Neural progenitor cell (in vitro differentiated cells): ENCODE data around the gene CUEDC1.

Experiments
- EZH2 ChIP-seq: fragments of 200-600 bp; sonication (generic); IDR thresholded peaks from 2 replicates; pipeline ENCODE4 v1.6.1; 2017; ENCODE audit warnings: antibody characterized with exemption, mild to moderate bottlenecking, moderate library complexity
- EZH2phosphoT487 ChIP-seq: fragments of 200-600 bp; sonication (generic); IDR thresholded peaks from 2 replicates; pipeline ENCODE4 v1.6.1; 2017; ENCODE audit warnings: antibody characterized with exemption
- TF ChIP-seq, protein P1 (sequence below): fragments of 200-600 bp; sonication (generic); IDR thresholded peaks from 2 replicates; pipeline ENCODE4 v1.5.1; 2017; ENCODE audit warnings: antibody characterized with exemption, mild to moderate bottlenecking

DNA sequence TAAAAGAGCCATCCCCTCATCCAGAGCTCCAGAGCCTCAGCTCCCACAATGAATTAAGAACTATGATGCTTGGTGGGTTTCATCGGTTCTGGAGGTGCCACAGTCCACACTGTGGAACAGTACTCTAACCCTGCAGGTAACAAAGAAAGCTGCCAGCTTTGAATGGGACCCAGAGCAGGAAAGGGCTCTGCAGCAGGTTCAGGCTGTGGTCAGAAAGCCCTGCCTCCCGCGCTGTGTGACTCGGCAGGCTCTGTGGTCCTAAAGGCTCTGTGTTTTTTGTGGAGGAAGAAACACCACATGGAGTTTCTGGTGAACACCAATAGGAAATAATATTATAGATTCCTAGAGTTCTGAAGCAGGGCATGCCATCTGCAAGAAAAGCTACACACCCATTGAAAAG is 137.9 kb downstream of the CUEDC1 start:
- TF ChIP-seq, protein P1, sequence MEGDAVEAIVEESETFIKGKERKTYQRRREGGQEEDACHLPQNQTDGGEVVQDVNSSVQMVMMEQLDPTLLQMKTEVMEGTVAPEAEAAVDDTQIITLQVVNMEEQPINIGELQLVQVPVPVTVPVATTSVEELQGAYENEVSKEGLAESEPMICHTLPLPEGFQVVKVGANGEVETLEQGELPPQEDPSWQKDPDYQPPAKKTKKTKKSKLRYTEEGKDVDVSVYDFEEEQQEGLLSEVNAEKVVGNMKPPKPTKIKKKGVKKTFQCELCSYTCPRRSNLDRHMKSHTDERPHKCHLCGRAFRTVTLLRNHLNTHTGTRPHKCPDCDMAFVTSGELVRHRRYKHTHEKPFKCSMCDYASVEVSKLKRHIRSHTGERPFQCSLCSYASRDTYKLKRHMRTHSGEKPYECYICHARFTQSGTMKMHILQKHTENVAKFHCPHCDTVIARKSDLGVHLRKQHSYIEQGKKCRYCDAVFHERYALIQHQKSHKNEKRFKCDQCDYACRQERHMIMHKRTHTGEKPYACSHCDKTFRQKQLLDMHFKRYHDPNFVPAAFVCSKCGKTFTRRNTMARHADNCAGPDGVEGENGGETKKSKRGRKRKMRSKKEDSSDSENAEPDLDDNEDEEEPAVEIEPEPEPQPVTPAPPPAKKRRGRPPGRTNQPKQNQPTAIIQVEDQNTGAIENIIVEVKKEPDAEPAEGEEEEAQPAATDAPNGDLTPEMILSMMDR = no peak
- TF ChIP-seq EZH2phosphoT487 (no peak), EZH2 (no peak)
